IgD-negative memory B cell (primary cell): ENCODE results near the gene CDKL2. TPM values are rescaled to one million over a fixed set of nuclear protein-coding genes. Genes with fewer than 3 reads are reported as not detected.

ENCODE experiments used
- H3K27ac Mint-ChIP-seq, 3 donors: one replicate each; pipeline ENCODE4 v1.8.0; 2020 to 2022; ENCODE audit warnings: mild to moderate bottlenecking in 3 of 3, mixed read lengths in 3 of 3, moderate library complexity in 1 of 3
- H3K27me3 Mint-ChIP-seq: one replicate; pipeline ENCODE4 v1.8.0; 2021; ENCODE audit warnings: mixed read lengths
- H3K36me3 Mint-ChIP-seq: one replicate; pipeline ENCODE4 v1.8.0; 2020; ENCODE audit warnings: mild to moderate bottlenecking, mixed read lengths
- H3K4me1 Mint-ChIP-seq, 3 donors: one replicate each; pipeline ENCODE4 v1.8.0; 2020 to 2022; ENCODE audit warnings: mixed read lengths in 3 of 3, mild to moderate bottlenecking in 1 of 3
- H3K4me3 Mint-ChIP-seq, 4 donors: one replicate each; pipeline ENCODE4 v1.8.0; 2020 to 2022; ENCODE audit warnings: mild to moderate bottlenecking in 4 of 4, mixed read lengths in 4 of 4, moderate library complexity in 3 of 4
- H3K9me3 Mint-ChIP-seq, 3 donors: one replicate each; pipeline ENCODE4 v1.8.0; 2020 to 2021; ENCODE audit warnings: mixed read lengths in 3 of 3, mild to moderate bottlenecking in 1 of 3
- polyA plus RNA-seq: library from polyadenylated mRNA; unstranded; fragments of 300-500 nt; fragmentation: Illumina TruSeq; gene quantifications from one replicate; pipeline ENCODE4 v1.2.3, GENCODE V29; 2021

CDKL2 gene
- polyA plus RNA-seq, 1 donor from 2014 or later = not detected

GRCh38 chr4:75621715-75622114 lies 8.6 kb downstream of the CDKL2 start:
- Mint-ChIP-seq H3K4me1 (no peaks in the 10 kb centered on the region), H3K27me3 (no peaks in the 10 kb centered on the region), H3K27ac (no peak overlapping the region), H3K9me3 (no peaks in the 10 kb centered on the region), H3K36me3 (no peaks in the 10 kb centered on the region), H3K4me3 (no peak overlapping the region)

- peaks cover 2% of the 10 kb centered on the region for H3K36me3 Mint-ChIP-seq
- H3K9me3 Mint-ChIP-seq = no peaks in the 10 kb centered on the region
- H3K4me1 Mint-ChIP-seq = no peaks in the 10 kb centered on the region
- no peak overlapping the region for H3K27ac Mint-ChIP-seq
- no peak overlapping the region for H3K4me3 Mint-ChIP-seq
- no peaks in the 10 kb centered on the region for H3K27me3 Mint-ChIP-seq
Measured at GRCh38 chr4:75612306-75612705, 18.0 kb downstream of the CDKL2 start.

- Mint-ChIP-seq H3K27me3 (peaks cover 4% of the 10 kb centered on the region), H3K36me3 (peaks cover 1% of the 10 kb centered on the region), H3K4me3 (no peak overlapping the region), H3K27ac (no peak overlapping the region), H3K9me3 (no peaks in the 10 kb centered on the region), H3K4me1 (no peaks in the 10 kb centered on the region)
Measured at GRCh38 chr4:75605928-75606327, 24.4 kb downstream of the CDKL2 start.

- no peaks in the 10 kb centered on the region for H3K36me3 Mint-ChIP-seq
Measured at GRCh38 chr4:75599647-75600046, 30.7 kb downstream of the CDKL2 start.

GRCh38 chr4:75598390-75598789 lies 31.9 kb downstream of the CDKL2 start:
- Mint-ChIP-seq H3K27ac (no peak overlapping the region), H3K36me3 (no peaks in the 10 kb centered on the region), H3K4me1 (no peaks in the 10 kb centered on the region), H3K9me3 (no peaks in the 10 kb centered on the region), H3K27me3 (peaks cover 6% of the 10 kb centered on the region), H3K4me3 (no peak overlapping the region)

More at GRCh38 chr4:75599647-75600046, 30.7 kb downstream of the CDKL2 start:
- Mint-ChIP-seq H3K27me3 (peaks cover 6% of the 10 kb centered on the region), H3K27ac (no peak overlapping the region), H3K4me3 (no peak overlapping the region), H3K9me3 (no peaks in the 10 kb centered on the region), H3K4me1 (no peaks in the 10 kb centered on the region)

GRCh38 chr4:75596061-75596460 lies 34.3 kb downstream of the CDKL2 start:
- no peaks in the 10 kb centered on the region for H3K36me3 Mint-ChIP-seq
- H3K27ac Mint-ChIP-seq = no peak overlapping the region
- H3K27me3 Mint-ChIP-seq = peaks cover 2% of the 10 kb centered on the region
- H3K4me1 Mint-ChIP-seq = no peaks in the 10 kb centered on the region
- H3K4me3 Mint-ChIP-seq = no peak overlapping the region
- H3K9me3 Mint-ChIP-seq = no peaks in the 10 kb centered on the region

- Mint-ChIP-seq H3K9me3 (no peaks in the 10 kb centered on the region), H3K36me3 (no peaks in the 10 kb centered on the region), H3K27ac (no peak overlapping the region), H3K27me3 (no peaks in the 10 kb centered on the region), H3K4me1 (no peaks in the 10 kb centered on the region), H3K4me3 (no peak overlapping the region)
Measured at GRCh38 chr4:75593393-75593792, 36.9 kb downstream of the CDKL2 start.

GRCh38 chr4:75584067-75584466 lies 46.3 kb downstream of the CDKL2 start:
- H3K4me3 Mint-ChIP-seq = no peak overlapping the region
- H3K27me3 Mint-ChIP-seq = peaks cover 5% of the 10 kb centered on the region
- H3K9me3 Mint-ChIP-seq = peaks cover 6% of the 10 kb centered on the region in 3 donors
- H3K4me1 Mint-ChIP-seq = no peaks in the 10 kb centered on the region
- H3K36me3 Mint-ChIP-seq = peaks cover 3% of the 10 kb centered on the region
- no peak overlapping the region for H3K27ac Mint-ChIP-seq

GRCh38 chr4:75567725-75568124 lies 62.6 kb downstream of the CDKL2 start:
- Mint-ChIP-seq H3K4me3 (peak overlapping the region in 1 of 4 donors; percentile 53), H3K9me3 (no peaks in the 10 kb centered on the region), H3K4me1 (peaks cover 0 to 6% (median 2%) of the 10 kb centered on the region in 3 donors), H3K36me3 (no peaks in the 10 kb centered on the region), H3K27me3 (peaks cover 13% of the 10 kb centered on the region), H3K27ac (peak overlapping the region in 1 of 3 donors; percentile 23)

- Mint-ChIP-seq H3K27ac (no peak overlapping the region), H3K27me3 (peaks cover 13% of the 10 kb centered on the region), H3K4me3 (no peak overlapping the region), H3K36me3 (no peaks in the 10 kb centered on the region), H3K4me1 (peaks cover 0 to 7% (median 2%) of the 10 kb centered on the region in 3 donors), H3K9me3 (no peaks in the 10 kb centered on the region)
Measured at GRCh38 chr4:75566911-75567310, 63.4 kb downstream of the CDKL2 start.

GRCh38 chr4:75565481-75565880 lies 64.8 kb downstream of the CDKL2 start:
- Mint-ChIP-seq H3K27ac (no peak overlapping the region), H3K36me3 (peaks cover under 1% of the 10 kb centered on the region), H3K9me3 (no peaks in the 10 kb centered on the region), H3K4me3 (no peak overlapping the region), H3K4me1 (peaks cover 0 to 9% (median 2%) of the 10 kb centered on the region in 3 donors), H3K27me3 (peaks cover 13% of the 10 kb centered on the region)

- Mint-ChIP-seq H3K9me3 (no peaks in the 10 kb centered on the region), H3K27ac (no peak overlapping the region), H3K4me3 (no peak overlapping the region), H3K4me1 (peaks cover 0 to 9% (median 2%) of the 10 kb centered on the region in 3 donors), H3K27me3 (peaks cover 13% of the 10 kb centered on the region), H3K36me3 (peaks cover 1% of the 10 kb centered on the region)
Measured at GRCh38 chr4:75564023-75564422, 66.3 kb downstream of the CDKL2 start.

- Mint-ChIP-seq H3K4me3 (no peak overlapping the region), H3K27ac (no peak overlapping the region), H3K9me3 (no peaks in the 10 kb centered on the region), H3K36me3 (peaks cover 1% of the 10 kb centered on the region), H3K4me1 (peaks cover 5 to 8% (median 8%) of the 10 kb centered on the region in 3 donors), H3K27me3 (peaks cover 10% of the 10 kb centered on the region)
Measured at GRCh38 chr4:75561789-75562188, 68.5 kb downstream of the CDKL2 start.

GRCh38 chr4:75557696-75558095 lies 72.6 kb downstream of the CDKL2 start:
- Mint-ChIP-seq H3K27ac (no peak overlapping the region), H3K4me1 (peaks cover 5 to 19% (median 10%) of the 10 kb centered on the region in 3 donors), H3K9me3 (no peaks in the 10 kb centered on the region), H3K27me3 (peaks cover 4% of the 10 kb centered on the region), H3K4me3 (peak overlapping the region in 3 of 4 donors; percentile 21 to 67 (median 53)), H3K36me3 (peaks cover 1% of the 10 kb centered on the region)

GRCh38 chr4:75555294-75556164 lies 74.8 kb downstream of the CDKL2 start, which contains the start of gene ODAPH:
TSS of gene ODAPH (plus strand) at chr4:75556066. CDS start at chr4:75556083, 17 bp downstream.
- Mint-ChIP-seq H3K4me1 (peaks cover 5 to 16% (median 10%) of the 10 kb centered on the region in 3 donors), H3K9me3 (no peaks in the 10 kb centered on the region), H3K27ac (peak within 1 kb of the TSS in 2 of 3 donors; percentile 9 to 26), H3K4me3 (peak within 1 kb of the TSS in 2 of 4 donors; percentile 59 to 70), H3K36me3 (peaks cover under 1% of the 10 kb centered on the region), H3K27me3 (peaks cover 4% of the 10 kb centered on the region)

- Mint-ChIP-seq H3K27ac (no peak overlapping the region), H3K4me1 (peaks cover under 1 to 12% (median 4%) of the 10 kb centered on the region in 3 donors), H3K9me3 (no peaks in the 10 kb centered on the region), H3K4me3 (no peak overlapping the region), H3K27me3 (no peaks in the 10 kb centered on the region), H3K36me3 (no peaks in the 10 kb centered on the region)
Measured at GRCh38 chr4:75552452-75552851, 77.9 kb downstream of the CDKL2 start.
